ENCODE data around the gene CLECL1. TPM values are rescaled to one million over a fixed set of nuclear protein-coding genes. Genes with fewer than 3 reads are reported as not detected.

Gene CLECL1
- total and polyA plus RNA-seq, 2 of the 8 experiments (the other 6 are each of a cell fraction or from before 2014, with no cell fraction given), result not detected

GRCh38 chr12:9725213-9725870 lies 7.6 kb downstream of the CLECL1 start (continued):
- TF ChIP-seq RBBP5 (IDR thresholded peaks at IDR 0.05; ENCODE audit: borderline replicate concordance, low read depth, low read length), result no peak
- no peak for TF ChIP-seq CTBP2 (IDR thresholded peaks at IDR 0.05; ENCODE audit: borderline replicate concordance, insufficient read depth, insufficient read length, low read length)
- no peak for TF ChIP-seq CREB1 (IDR thresholded peaks at IDR 0.05)
- TF ChIP-seq GABPA (IDR thresholded peaks at IDR 0.05; ENCODE audit: borderline replicate concordance, insufficient read depth, low read length), result no peak
- TF ChIP-seq EGR1 (IDR thresholded peaks at IDR 0.05; ENCODE audit: borderline replicate concordance, low read depth, low read length), result no peak
- no peak for TF ChIP-seq TAF7 (optimal IDR thresholded peaks at IDR 0.05; ENCODE audit: borderline replicate concordance, low read depth, low read length)
